CD4-positive, alpha-beta memory T cell (primary cell): ENCODE data around the gene KDM5A. TPM values are rescaled to one million over a fixed set of nuclear protein-coding genes. Genes with fewer than 3 reads are reported as not detected.
A peak's percentile ranks its signal among the peaks of the same experiment; 100 is the strongest.
"Not testable (repeated sequence)": the region's sequence is repeated elsewhere in the genome, so short reads cannot be mapped to it uniquely, and the experiment has no call there.

Experiments used
- CTCF ChIA-PET: fragments of 350-600 bp; sonication (Branson Sonifier 250); formaldehyde crosslinking; loops from one replicate; lab custom pipeline; 2021; ENCODE audit warnings: inconsistent platforms; ENCODE audit not compliant: partially characterized antibody; lab: Charles Lee
- POLR2A ChIA-PET: fragments of 350-600 bp; sonication (Branson Sonifier 250); formaldehyde crosslinking; loops from one replicate; lab custom pipeline; 2021; ENCODE audit not compliant: partially characterized antibody; lab: Charles Lee
- DNase-seq, 5 donors: peaks; one replicate each; pipeline versions ENCODE4 v3.0.0 to v3.0.0-alpha.2; 2020 to 2022; ENCODE audit warnings: mixed read lengths in 1 of 5
- H3K27ac ChIP-seq: one replicate; pipeline ENCODE4 v1.7.0; 2013; ENCODE audit warnings: low read depth, low read length
- H3K27me3 ChIP-seq: 2 replicates; pipeline ENCODE4 v1.7.0; 2013; ENCODE audit warnings: mild to moderate bottlenecking, low read length, moderate library complexity; ENCODE audit not compliant: insufficient read depth
- H3K36me3 ChIP-seq: 2 replicates; pipeline ENCODE4 v1.7.0; 2013; ENCODE audit warnings: mild to moderate bottlenecking, low read length, moderate library complexity; ENCODE audit not compliant: insufficient read depth
- H3K4me1 ChIP-seq: 2 replicates; pipeline ENCODE4 v1.7.0; 2013; ENCODE audit warnings: mild to moderate bottlenecking, low read length, moderate library complexity; ENCODE audit not compliant: insufficient read depth
- H3K4me3 ChIP-seq, 2 donors: one replicate each; pipeline ENCODE4 v1.7.0; 2013; ENCODE audit warnings: low read length in 2 of 2, mild to moderate bottlenecking in 1 of 2
- H3K9me3 ChIP-seq, 2 donors: one replicate each; pipeline ENCODE4 v1.7.0; 2013; ENCODE audit warnings: low read length in 2 of 2, control low read depth in 1 of 2; ENCODE audit not compliant: control insufficient read depth in 1 of 2
- H3K27ac Mint-ChIP-seq, 7 donors: one replicate each; pipeline ENCODE4 v1.8.0; 2020 to 2021; ENCODE audit warnings: mixed read lengths in 7 of 7, mild to moderate bottlenecking in 6 of 7, inconsistent platforms in 3 of 7, moderate library complexity in 3 of 7
- H3K27me3 Mint-ChIP-seq, 2 donors: one replicate each; pipeline ENCODE4 v1.8.0; 2020 to 2021; ENCODE audit warnings: mixed read lengths in 2 of 2
- H3K36me3 Mint-ChIP-seq, 2 donors: one replicate each; pipeline ENCODE4 v1.8.0; 2020 to 2021; ENCODE audit warnings: mixed read lengths in 2 of 2, inconsistent platforms in 1 of 2, mild to moderate bottlenecking in 1 of 2
- H3K4me1 Mint-ChIP-seq, 4 donors: one replicate each; pipeline ENCODE4 v1.8.0; 2020 to 2021; ENCODE audit warnings: mixed read lengths in 4 of 4, mild to moderate bottlenecking in 1 of 4
- H3K4me3 Mint-ChIP-seq, 8 donors: one replicate each; pipeline ENCODE4 v1.8.0; 2020 to 2021; ENCODE audit warnings: mixed read lengths in 8 of 8, mild to moderate bottlenecking in 7 of 8, moderate library complexity in 6 of 8, inconsistent platforms in 3 of 8
- H3K9me3 Mint-ChIP-seq, 8 donors: one replicate each; pipeline ENCODE4 v1.8.0; 2020 to 2021; ENCODE audit warnings: mixed read lengths in 8 of 8, mild to moderate bottlenecking in 5 of 8, inconsistent platforms in 3 of 8, moderate library complexity in 1 of 8
- intact Hi-C: fragments of 100-400 bp; cut with micrococcal nuclease; formaldehyde crosslinking; loops from one replicate; pipeline ENCODE4 v1.15.1; 2023
- polyA plus RNA-seq, 2 donors: library from polyadenylated mRNA; unstranded; fragments of 300-500 nt; fragmentation: Illumina TruSeq; gene quantifications; one replicate each; pipeline ENCODE4 v1.2.3, GENCODE V29; 2021
- total RNA-seq, 2 experiments: library from RNA; stranded (reverse); gene quantifications; one replicate each; pipeline ENCODE4 v1.2.3, GENCODE V29; 2021

The KDM5A gene
- total and polyA plus RNA-seq, 4 experiments from 2014 or later = 40.7 to 134 (median 98.0) TPM

DNA sequence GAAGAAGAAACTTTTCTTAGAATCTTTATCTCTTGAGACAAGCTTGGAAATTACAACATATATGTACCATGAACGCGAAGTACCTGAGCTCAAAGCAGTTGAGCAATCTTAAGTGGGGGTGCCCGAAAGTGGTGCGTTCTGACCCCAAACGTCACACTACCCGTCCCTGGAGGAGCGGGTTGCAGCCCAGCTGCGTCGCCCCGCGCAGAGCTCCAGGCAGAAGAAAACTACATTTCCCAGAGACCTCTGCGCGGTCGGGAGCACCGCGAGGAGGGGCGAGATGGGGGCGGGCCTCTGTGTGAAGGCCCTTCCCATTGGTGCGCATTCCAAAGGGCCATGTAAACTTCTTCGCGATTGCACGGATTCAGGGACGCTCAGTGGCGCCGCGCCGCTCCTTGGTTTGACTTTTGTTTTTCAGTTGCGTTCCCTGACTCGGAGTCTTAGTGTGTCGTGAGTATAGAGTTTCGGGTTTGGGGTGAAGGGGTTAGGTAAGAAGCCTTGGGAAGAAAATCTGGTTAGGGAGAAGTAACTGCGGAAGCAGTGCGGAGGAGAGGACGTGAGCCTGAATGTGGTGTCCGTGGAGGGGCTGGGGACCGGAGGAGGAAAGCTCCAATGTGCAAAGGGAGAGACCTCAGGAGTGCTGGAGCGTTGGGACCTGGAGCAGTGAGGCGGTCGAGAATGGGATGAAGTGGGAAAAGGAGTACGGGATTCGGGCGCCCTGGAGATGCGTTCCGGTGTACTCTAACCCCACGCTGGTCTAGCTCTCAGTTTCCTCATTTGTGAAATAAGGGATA, 12.3 kb upstream of the KDM5A start, which contains the start of gene CCDC77:
CCDC77 (plus strand) TSS at position 410 of the 794 bp plus-strand sequence. CDS start 7,740 bp downstream, outside the sequence.
- no peaks in the 10 kb centered on the region for H3K27me3 ChIP-seq
- peak within 1 kb of the TSS; percentile 68 for H3K27ac ChIP-seq
- peak within 1 kb of the TSS in 1 of 8 donors; percentile 5 for H3K4me3 Mint-ChIP-seq
- H3K27ac Mint-ChIP-seq = no peak within 1 kb of the TSS
- no peaks in the 10 kb centered on the region for H3K36me3 ChIP-seq
- no peaks in the 10 kb centered on the region for H3K9me3 ChIP-seq
- H3K36me3 Mint-ChIP-seq = peaks cover 4 to 9% of the 10 kb centered on the region in 2 donors
- peak within 1 kb of the TSS; percentile 88 to 98 for H3K4me3 ChIP-seq
- ChIA-PET CTCF (interaction anchor here (0.7 to 2.2 kb wide), 9 partner anchors 8 to 729 kb away, joined by 3 to 10 read pairs (median 4); partner anchors contain the start of gene KDM5A), POLR2A (interaction anchor here (0.6 to 6.3 kb wide), 7 partner anchors 8 to 1583 kb away, joined by 3 to 84 read pairs (median 3); partner anchors contain the start of genes KDM5A and RAD52)
- intact Hi-C loops = loop anchor here (5.0 kb wide), 1 partner anchor 351 kb away; the partner anchor contains the start of gene WNK1
- H3K4me1 Mint-ChIP-seq = peaks cover 0 to 3% (median under 1%) of the 10 kb centered on the region in 4 donors
- DNase-seq = peak; percentile 92 to 97 (median 95)
- peaks cover 17% of the 10 kb centered on the region for H3K4me1 ChIP-seq
- H3K27me3 Mint-ChIP-seq = no peaks in the 10 kb centered on the region
- peaks cover 0 to 1% (median 0%) of the 10 kb centered on the region in 8 donors for H3K9me3 Mint-ChIP-seq

DNA sequence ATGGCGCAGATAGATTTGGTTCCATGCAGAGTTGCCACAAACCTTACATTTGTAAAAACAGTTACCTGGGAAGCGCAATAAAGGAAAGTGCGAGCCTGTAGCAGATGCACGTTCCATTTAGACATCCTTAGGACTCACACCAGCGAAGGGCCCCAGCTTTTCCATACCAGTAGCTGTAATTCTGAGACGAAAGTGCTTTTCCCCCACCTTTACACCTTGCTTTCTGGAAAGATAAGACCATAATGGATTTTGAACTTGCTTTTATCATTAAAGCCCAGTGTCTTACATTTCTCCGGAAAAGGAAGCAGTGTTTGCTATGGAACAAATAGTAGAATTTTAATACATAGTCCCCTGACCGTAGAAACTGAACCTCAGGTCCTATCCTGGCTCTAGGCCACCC, 11.7 kb upstream of the KDM5A start:
- Mint-ChIP-seq H3K27ac (no peak overlapping the region), H3K9me3 (peaks cover 0 to 1% (median 0%) of the 10 kb centered on the region in 8 donors), H3K27me3 (no peaks in the 10 kb centered on the region), H3K4me3 (peak overlapping the region in 1 of 8 donors; percentile 5), H3K4me1 (peaks cover 0 to 3% (median 0%) of the 10 kb centered on the region in 4 donors), H3K36me3 (peaks cover 0 to 9% of the 10 kb centered on the region in 2 donors)
- peak overlapping the region in 1 of 2 donors; percentile 88 for H3K4me3 ChIP-seq
- H3K27me3 ChIP-seq = no peaks in the 10 kb centered on the region
- ChIA-PET CTCF (interaction anchor here (0.9 to 2.2 kb wide), 6 partner anchors 7 to 147 kb away, joined by 3 to 10 read pairs (median 4); partner anchors contain the start of gene KDM5A), POLR2A (interaction anchor here (1.0 to 6.3 kb wide), 5 partner anchors 10 to 548 kb away, joined by 3 to 84 read pairs (median 4); partner anchors contain the start of genes KDM5A and RAD52)
- H3K36me3 ChIP-seq = no peaks in the 10 kb centered on the region
- no peaks in the 10 kb centered on the region for H3K9me3 ChIP-seq
- peak in 1 of 5 donors; percentile 5 for DNase-seq
- H3K4me1 ChIP-seq = peaks cover 17% of the 10 kb centered on the region
- intact Hi-C loops = loop anchor here (5.0 kb wide), 1 partner anchor 351 kb away; the partner anchor contains the start of gene WNK1
- no peak overlapping the region for H3K27ac ChIP-seq

DNA sequence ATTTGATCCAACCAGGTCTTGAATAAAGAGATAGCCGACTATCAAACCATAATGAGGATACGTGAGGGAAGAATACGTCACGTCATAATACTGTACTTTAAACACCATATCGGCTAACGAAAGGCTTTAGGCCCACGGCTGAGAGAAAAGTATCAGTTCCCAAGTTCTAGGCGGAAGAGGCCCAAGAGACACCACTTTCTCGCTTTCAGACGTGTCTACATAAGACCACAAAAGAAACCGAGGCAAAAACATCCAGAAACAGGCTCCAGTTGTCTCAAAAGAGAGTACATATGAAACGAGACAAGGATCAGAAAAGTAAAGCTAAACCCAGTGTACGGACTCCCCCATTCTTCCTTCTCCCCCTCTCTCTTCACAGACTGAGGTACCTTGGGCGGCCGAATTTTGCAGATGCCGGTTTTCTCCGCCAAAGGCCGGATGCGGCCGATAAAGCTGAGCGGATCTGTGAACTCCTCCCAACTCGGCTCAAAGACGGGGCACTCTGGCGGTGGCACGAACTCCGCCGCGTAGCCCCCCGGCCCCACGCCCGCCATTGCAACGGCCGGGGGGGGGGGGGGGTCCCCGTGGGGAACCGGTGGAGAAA, 479 bp downstream of the KDM5A start:
- intact Hi-C loops = no loop called here
- peak overlapping the region; percentile 97 to 100 (median 100) for H3K27ac Mint-ChIP-seq
- Histone ChIP-seq H3K9me3 (no peaks in the 10 kb centered on the region), H3K36me3 (peaks cover 11% of the 10 kb centered on the region), H3K27ac (peak overlapping the region; percentile 90), H3K27me3 (no peaks in the 10 kb centered on the region), H3K4me3 (peak overlapping the region; percentile 87 to 94), H3K4me1 (peaks cover 51% of the 10 kb centered on the region)
- peaks cover 24 to 64% (median 41%) of the 10 kb centered on the region in 4 donors for H3K4me1 Mint-ChIP-seq
- H3K4me3 Mint-ChIP-seq = peak overlapping the region; percentile 93 to 100 (median 98)
- peaks cover 17 to 37% of the 10 kb centered on the region in 2 donors for H3K36me3 Mint-ChIP-seq
- CTCF ChIA-PET = interaction anchor here (1.6 kb wide), 1 partner anchor 12 kb away, joined by 10 read pairs; the partner anchor contains the start of gene CCDC77
- peaks cover 0 to 4% (median 0%) of the 10 kb centered on the region in 8 donors for H3K9me3 Mint-ChIP-seq
- peaks cover 0 to 4% of the 10 kb centered on the region in 2 donors for H3K27me3 Mint-ChIP-seq
- POLR2A ChIA-PET = interaction anchor here (0.6 to 3.5 kb wide), 20 partner anchors 8 to 1302 kb away, joined by 3 to 84 read pairs (median 4); partner anchors contain the start of genes ADIPOR2, CCDC77, RAD52 and WNK1
- peak; percentile 64 to 79 (median 70) for DNase-seq

GRCh38 chr12:388012-388411, 1.1 kb downstream of the KDM5A start:
- Histone ChIP-seq H3K9me3 (no peaks in the 10 kb centered on the region), H3K36me3 (peaks cover 16% of the 10 kb centered on the region), H3K27ac (peak overlapping the region; percentile 90), H3K4me1 (peaks cover 51% of the 10 kb centered on the region), H3K27me3 (no peaks in the 10 kb centered on the region), H3K4me3 (peak overlapping the region; percentile 87 to 94)
- peaks cover 0 to 4% of the 10 kb centered on the region in 2 donors for H3K27me3 Mint-ChIP-seq
- ChIA-PET CTCF (no interaction called here), POLR2A (interaction anchor here (0.6 to 3.5 kb wide), 7 partner anchors 9 to 562 kb away, joined by 3 to 84 read pairs (median 4); partner anchors contain the start of genes CCDC77, RAD52 and WNK1)
- H3K4me3 Mint-ChIP-seq = peak overlapping the region; percentile 93 to 100 (median 98)
- H3K27ac Mint-ChIP-seq = peak overlapping the region; percentile 97 to 100 (median 100)
- DNase-seq = no peak
- peaks cover 26 to 64% (median 44%) of the 10 kb centered on the region in 4 donors for H3K4me1 Mint-ChIP-seq
- intact Hi-C loops = no loop called here
- H3K9me3 Mint-ChIP-seq = peaks cover 0 to 4% (median 0%) of the 10 kb centered on the region in 8 donors
- peaks cover 21 to 41% of the 10 kb centered on the region in 2 donors for H3K36me3 Mint-ChIP-seq

- intact Hi-C loops = no loop called here
Measured at GRCh38 chr12:386651-387050, 2.5 kb downstream of the KDM5A start.

GRCh38 chr12:370739-371485, 18.2 kb downstream of the KDM5A start:
- intact Hi-C loops, H3K4me3 ChIP-seq, H3K27ac ChIP-seq, H3K9me3 ChIP-seq, DNase-seq, CTCF ChIA-PET, H3K4me1 ChIP-seq, H3K27me3 ChIP-seq, H3K4me3 Mint-ChIP-seq, H3K27me3 Mint-ChIP-seq, H3K9me3 Mint-ChIP-seq, POLR2A ChIA-PET: not testable (repeated sequence)
- H3K4me1 Mint-ChIP-seq = peaks cover 3 to 17% (median 8%) of the 10 kb centered on the region in 4 donors
- peaks cover 72 to 74% of the 10 kb centered on the region in 2 donors for H3K36me3 Mint-ChIP-seq
- peaks cover 13% of the 10 kb centered on the region for H3K36me3 ChIP-seq
- H3K27ac Mint-ChIP-seq = peak overlapping the region in 1 of 7 donors; percentile 86

More at GRCh38 chr12:386651-387050, 2.5 kb downstream of the KDM5A start:
- Histone ChIP-seq H3K9me3 (no peaks in the 10 kb centered on the region), H3K27me3 (no peaks in the 10 kb centered on the region), H3K4me3 (no peak overlapping the region), H3K4me1 (peaks cover 51% of the 10 kb centered on the region), H3K27ac (peak overlapping the region; percentile 90), H3K36me3 (peaks cover 26% of the 10 kb centered on the region)
- ChIA-PET CTCF (no interaction called here), POLR2A (interaction anchor here (0.6 kb wide), 1 partner anchor 47 kb away, joined by 4 read pairs; no protein-coding TSS in a partner anchor)
- peaks cover 28 to 64% (median 44%) of the 10 kb centered on the region in 4 donors for H3K4me1 Mint-ChIP-seq
- peak overlapping the region; percentile 4 to 100 (median 73) for H3K4me3 Mint-ChIP-seq
- peaks cover 0 to 4% of the 10 kb centered on the region in 2 donors for H3K27me3 Mint-ChIP-seq
- peak overlapping the region in 3 of 7 donors; percentile 13 to 100 (median 23) for H3K27ac Mint-ChIP-seq
- peaks cover 26 to 48% of the 10 kb centered on the region in 2 donors for H3K36me3 Mint-ChIP-seq
- DNase-seq = no peak
- H3K9me3 Mint-ChIP-seq = peaks cover 0 to 4% (median 0%) of the 10 kb centered on the region in 8 donors
